Measurements from ENCODE around the gene CELF5. TPM values are rescaled to one million over a fixed set of nuclear protein-coding genes. Genes with fewer than 3 reads are reported as not detected.

CELF5 gene
- total and polyA plus RNA-seq, 9 of the 15 experiments (the other 6 are each of a cell fraction or from before 2014, with no cell fraction given), result 0.01 to 0.56 (median 0.22) TPM

DNA sequence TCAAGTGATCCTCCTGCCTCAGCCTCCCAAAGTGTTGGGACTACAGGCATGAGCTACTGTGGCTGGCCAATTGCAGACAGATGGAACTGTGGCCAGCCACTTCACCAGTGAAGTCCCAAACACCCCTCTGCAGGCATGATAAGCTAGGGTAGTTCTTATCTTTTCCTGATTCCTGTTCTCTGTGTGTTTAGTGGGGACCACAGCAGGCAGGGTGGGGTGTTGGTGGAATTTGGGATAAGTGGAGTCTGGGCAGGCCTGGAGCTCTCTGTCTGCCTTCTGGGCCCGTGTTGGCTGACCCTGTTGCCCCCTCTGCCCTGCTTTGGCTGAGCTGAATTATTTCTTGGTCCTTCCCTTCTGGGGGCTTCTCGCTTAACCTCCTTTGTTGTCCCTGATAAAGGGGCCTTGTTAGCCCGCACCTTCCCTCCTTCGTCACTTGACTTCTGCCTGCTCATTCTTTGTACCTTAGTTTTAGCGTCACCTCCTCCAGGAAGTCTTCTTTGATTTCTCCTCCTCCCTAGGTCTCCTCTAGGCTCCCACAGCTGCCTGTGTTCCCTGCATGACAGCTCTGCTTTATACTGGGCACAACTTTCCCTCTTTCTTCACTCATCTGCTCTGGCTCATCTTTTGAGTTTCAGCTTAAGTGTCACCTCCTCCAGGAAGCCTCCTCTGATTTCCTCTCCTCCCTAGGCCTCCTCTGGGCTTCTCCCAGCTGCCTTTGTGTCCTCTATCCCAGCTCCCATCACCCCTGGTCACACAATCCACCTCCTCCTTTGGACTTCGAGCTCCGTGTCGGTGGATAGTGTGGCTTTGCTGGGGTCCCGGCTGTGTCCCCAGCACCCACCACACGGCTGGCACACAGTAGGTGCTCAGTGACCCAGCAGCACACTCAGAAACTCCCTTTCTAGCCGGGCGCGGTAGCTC lies 40.5 kb upstream of the CELF5 start (continued):
- TF ChIP-seq KLF16 (IDR thresholded peaks at IDR 0.05), result peak; percentile 74
- TF ChIP-seq MYC (IDR thresholded peaks at IDR 0.05; ENCODE audit: low read depth, low read length), result no peak
- no peak for TF ChIP-seq MYC (CRISPR knock-in tag; IDR thresholded peaks at IDR 0.05; ENCODE audit: borderline replicate concordance, low read depth)
- TF ChIP-seq, protein P1, sequence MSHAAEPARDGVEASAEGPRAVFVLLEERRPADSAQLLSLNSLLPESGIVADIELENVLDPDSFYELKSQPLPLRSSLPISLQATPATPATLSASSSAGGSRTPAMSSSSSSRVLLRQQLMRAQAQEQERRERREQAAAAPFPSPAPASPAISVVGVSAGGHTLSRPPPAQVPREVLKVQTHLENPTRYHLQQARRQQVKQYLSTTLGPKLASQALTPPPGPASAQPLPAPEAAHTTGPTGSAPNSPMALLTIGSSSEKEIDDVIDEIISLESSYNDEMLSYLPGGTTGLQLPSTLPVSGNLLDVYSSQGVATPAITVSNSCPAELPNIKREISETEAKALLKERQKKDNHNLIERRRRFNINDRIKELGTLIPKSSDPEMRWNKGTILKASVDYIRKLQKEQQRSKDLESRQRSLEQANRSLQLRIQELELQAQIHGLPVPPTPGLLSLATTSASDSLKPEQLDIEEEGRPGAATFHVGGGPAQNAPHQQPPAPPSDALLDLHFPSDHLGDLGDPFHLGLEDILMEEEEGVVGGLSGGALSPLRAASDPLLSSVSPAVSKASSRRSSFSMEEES (CRISPR knock-in tag; IDR thresholded peaks at IDR 0.05), result no peak
- TF ChIP-seq, protein P2, sequence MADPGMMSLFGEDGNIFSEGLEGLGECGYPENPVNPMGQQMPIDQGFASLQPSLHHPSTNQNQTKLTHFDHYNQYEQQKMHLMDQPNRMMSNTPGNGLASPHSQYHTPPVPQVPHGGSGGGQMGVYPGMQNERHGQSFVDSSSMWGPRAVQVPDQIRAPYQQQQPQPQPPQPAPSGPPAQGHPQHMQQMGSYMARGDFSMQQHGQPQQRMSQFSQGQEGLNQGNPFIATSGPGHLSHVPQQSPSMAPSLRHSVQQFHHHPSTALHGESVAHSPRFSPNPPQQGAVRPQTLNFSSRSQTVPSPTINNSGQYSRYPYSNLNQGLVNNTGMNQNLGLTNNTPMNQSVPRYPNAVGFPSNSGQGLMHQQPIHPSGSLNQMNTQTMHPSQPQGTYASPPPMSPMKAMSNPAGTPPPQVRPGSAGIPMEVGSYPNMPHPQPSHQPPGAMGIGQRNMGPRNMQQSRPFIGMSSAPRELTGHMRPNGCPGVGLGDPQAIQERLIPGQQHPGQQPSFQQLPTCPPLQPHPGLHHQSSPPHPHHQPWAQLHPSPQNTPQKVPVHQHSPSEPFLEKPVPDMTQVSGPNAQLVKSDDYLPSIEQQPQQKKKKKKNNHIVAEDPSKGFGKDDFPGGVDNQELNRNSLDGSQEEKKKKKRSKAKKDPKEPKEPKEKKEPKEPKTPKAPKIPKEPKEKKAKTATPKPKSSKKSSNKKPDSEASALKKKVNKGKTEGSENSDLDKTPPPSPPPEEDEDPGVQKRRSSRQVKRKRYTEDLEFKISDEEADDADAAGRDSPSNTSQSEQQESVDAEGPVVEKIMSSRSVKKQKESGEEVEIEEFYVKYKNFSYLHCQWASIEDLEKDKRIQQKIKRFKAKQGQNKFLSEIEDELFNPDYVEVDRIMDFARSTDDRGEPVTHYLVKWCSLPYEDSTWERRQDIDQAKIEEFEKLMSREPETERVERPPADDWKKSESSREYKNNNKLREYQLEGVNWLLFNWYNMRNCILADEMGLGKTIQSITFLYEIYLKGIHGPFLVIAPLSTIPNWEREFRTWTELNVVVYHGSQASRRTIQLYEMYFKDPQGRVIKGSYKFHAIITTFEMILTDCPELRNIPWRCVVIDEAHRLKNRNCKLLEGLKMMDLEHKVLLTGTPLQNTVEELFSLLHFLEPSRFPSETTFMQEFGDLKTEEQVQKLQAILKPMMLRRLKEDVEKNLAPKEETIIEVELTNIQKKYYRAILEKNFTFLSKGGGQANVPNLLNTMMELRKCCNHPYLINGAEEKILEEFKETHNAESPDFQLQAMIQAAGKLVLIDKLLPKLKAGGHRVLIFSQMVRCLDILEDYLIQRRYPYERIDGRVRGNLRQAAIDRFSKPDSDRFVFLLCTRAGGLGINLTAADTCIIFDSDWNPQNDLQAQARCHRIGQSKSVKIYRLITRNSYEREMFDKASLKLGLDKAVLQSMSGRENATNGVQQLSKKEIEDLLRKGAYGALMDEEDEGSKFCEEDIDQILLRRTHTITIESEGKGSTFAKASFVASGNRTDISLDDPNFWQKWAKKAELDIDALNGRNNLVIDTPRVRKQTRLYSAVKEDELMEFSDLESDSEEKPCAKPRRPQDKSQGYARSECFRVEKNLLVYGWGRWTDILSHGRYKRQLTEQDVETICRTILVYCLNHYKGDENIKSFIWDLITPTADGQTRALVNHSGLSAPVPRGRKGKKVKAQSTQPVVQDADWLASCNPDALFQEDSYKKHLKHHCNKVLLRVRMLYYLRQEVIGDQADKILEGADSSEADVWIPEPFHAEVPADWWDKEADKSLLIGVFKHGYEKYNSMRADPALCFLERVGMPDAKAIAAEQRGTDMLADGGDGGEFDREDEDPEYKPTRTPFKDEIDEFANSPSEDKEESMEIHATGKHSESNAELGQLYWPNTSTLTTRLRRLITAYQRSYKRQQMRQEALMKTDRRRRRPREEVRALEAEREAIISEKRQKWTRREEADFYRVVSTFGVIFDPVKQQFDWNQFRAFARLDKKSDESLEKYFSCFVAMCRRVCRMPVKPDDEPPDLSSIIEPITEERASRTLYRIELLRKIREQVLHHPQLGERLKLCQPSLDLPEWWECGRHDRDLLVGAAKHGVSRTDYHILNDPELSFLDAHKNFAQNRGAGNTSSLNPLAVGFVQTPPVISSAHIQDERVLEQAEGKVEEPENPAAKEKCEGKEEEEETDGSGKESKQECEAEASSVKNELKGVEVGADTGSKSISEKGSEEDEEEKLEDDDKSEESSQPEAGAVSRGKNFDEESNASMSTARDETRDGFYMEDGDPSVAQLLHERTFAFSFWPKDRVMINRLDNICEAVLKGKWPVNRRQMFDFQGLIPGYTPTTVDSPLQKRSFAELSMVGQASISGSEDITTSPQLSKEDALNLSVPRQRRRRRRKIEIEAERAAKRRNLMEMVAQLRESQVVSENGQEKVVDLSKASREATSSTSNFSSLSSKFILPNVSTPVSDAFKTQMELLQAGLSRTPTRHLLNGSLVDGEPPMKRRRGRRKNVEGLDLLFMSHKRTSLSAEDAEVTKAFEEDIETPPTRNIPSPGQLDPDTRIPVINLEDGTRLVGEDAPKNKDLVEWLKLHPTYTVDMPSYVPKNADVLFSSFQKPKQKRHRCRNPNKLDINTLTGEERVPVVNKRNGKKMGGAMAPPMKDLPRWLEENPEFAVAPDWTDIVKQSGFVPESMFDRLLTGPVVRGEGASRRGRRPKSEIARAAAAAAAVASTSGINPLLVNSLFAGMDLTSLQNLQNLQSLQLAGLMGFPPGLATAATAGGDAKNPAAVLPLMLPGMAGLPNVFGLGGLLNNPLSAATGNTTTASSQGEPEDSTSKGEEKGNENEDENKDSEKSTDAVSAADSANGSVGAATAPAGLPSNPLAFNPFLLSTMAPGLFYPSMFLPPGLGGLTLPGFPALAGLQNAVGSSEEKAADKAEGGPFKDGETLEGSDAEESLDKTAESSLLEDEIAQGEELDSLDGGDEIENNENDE (IDR thresholded peaks at IDR 0.05; ENCODE audit: low read depth, low read length), result no peak
- TF ChIP-seq NELFE (IDR thresholded peaks at IDR 0.05; ENCODE audit: insufficient read depth, insufficient read length), result no peak
- TF ChIP-seq, protein P3, sequence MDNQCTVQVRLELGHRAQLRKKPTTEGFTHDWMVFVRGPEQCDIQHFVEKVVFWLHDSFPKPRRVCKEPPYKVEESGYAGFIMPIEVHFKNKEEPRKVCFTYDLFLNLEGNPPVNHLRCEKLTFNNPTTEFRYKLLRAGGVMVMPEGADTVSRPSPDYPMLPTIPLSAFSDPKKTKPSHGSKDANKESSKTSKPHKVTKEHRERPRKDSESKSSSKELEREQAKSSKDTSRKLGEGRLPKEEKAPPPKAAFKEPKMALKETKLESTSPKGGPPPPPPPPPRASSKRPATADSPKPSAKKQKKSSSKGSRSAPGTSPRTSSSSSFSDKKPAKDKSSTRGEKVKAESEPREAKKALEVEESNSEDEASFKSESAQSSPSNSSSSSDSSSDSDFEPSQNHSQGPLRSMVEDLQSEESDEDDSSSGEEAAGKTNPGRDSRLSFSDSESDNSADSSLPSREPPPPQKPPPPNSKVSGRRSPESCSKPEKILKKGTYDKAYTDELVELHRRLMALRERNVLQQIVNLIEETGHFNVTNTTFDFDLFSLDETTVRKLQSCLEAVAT (IDR thresholded peaks at IDR 0.05), result no peak
- TF ChIP-seq, protein P4, sequence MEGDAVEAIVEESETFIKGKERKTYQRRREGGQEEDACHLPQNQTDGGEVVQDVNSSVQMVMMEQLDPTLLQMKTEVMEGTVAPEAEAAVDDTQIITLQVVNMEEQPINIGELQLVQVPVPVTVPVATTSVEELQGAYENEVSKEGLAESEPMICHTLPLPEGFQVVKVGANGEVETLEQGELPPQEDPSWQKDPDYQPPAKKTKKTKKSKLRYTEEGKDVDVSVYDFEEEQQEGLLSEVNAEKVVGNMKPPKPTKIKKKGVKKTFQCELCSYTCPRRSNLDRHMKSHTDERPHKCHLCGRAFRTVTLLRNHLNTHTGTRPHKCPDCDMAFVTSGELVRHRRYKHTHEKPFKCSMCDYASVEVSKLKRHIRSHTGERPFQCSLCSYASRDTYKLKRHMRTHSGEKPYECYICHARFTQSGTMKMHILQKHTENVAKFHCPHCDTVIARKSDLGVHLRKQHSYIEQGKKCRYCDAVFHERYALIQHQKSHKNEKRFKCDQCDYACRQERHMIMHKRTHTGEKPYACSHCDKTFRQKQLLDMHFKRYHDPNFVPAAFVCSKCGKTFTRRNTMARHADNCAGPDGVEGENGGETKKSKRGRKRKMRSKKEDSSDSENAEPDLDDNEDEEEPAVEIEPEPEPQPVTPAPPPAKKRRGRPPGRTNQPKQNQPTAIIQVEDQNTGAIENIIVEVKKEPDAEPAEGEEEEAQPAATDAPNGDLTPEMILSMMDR (IDR thresholded peaks at IDR 0.05 in 2 of 3, conservative IDR thresholded peaks at IDR 0.05 in 1 of 3; ENCODE audit: insufficient read depth in 2 of 3, low read depth in 1 of 3, low read length in 3 of 3), result no peak
- no peak for TF ChIP-seq ZNF444 (CRISPR knock-in tag; IDR thresholded peaks at IDR 0.05)

Measured in K562 (cell line).